Skeletal muscle satellite cell (primary cell): ENCODE measurements around the gene HAUS2.

Source experiments
- H3K27me3 ChIP-seq: 2 replicates; pipeline ENCODE4 v1.7.0; 2013; ENCODE audit warnings: low read length; ENCODE audit not compliant: control insufficient read depth, insufficient read depth
- H3K36me3 ChIP-seq: 2 replicates; pipeline ENCODE4 v1.7.0; 2013; ENCODE audit warnings: mild to moderate bottlenecking, control low read depth, low read length; ENCODE audit not compliant: insufficient read depth
- H3K4me1 ChIP-seq: 2 replicates; pipeline ENCODE4 v1.7.0; 2013; ENCODE audit warnings: low read length; ENCODE audit not compliant: control insufficient read depth, insufficient read depth
- H3K4me2 ChIP-seq: 2 replicates; pipeline ENCODE4 v1.7.0; 2013; ENCODE audit warnings: mild to moderate bottlenecking, low read length
- H3K4me3 ChIP-seq: 2 replicates; pipeline ENCODE4 v1.7.0; 2013; ENCODE audit warnings: low read length
- H3K9ac ChIP-seq: 2 replicates; pipeline ENCODE4 v1.7.0; 2013; ENCODE audit warnings: mild to moderate bottlenecking, low read depth, low read length, moderate library complexity
- H3K9me3 ChIP-seq: replicated peaks from 2 replicates; pipeline ENCODE4 v1.7.0; 2013; ENCODE audit warnings: mild to moderate bottlenecking, control low read depth, low read length

HAUS2 gene

GRCh38 chr15:42576776-42577175 lies 28.1 kb downstream of the HAUS2 start:
- no peaks in the 10 kb centered on the region for H3K9me3 ChIP-seq
- H3K27me3 ChIP-seq: peaks cover 5% of the 10 kb centered on the region
- peak overlapping the region; percentile 94 for H3K4me2 ChIP-seq
- H3K4me1 ChIP-seq: peaks cover 31% of the 10 kb centered on the region
- no peaks in the 10 kb centered on the region for H3K36me3 ChIP-seq
- no peak overlapping the region for H3K4me3 ChIP-seq
- H3K9ac ChIP-seq: no peak overlapping the region

DNA sequence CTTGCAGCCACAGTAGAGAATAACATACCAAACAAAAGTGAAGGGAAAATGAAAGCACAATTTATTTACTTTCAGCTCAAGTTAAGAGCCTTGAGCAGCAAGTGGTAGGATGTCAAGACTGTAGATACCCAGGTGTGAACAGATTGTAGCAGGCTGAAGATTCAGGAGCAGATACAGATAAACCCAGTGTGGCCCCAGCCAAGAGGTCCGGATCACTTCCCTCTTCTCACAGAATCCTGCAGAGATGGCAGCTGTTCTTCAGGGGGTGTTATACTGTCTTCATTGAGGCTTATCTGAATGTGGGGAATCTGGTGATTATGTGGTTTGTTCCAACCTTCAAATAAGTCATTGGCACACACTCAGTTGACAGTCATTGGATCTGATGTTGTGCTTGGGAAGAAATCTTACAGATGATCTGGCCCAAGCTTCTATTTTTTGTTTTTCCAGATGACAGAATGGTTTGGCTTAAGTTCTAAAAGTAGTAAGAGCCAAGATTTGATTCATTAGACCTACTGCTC lies 28.9 kb downstream of the HAUS2 start:
- Histone ChIP-seq H3K36me3 (no peaks in the 10 kb centered on the region), H3K4me2 (peak overlapping the region; percentile 75), H3K9ac (no peak overlapping the region), H3K4me3 (peak overlapping the region; percentile 49), H3K4me1 (peaks cover 35% of the 10 kb centered on the region), H3K9me3 (no peaks in the 10 kb centered on the region), H3K27me3 (peaks cover 5% of the 10 kb centered on the region)

DNA sequence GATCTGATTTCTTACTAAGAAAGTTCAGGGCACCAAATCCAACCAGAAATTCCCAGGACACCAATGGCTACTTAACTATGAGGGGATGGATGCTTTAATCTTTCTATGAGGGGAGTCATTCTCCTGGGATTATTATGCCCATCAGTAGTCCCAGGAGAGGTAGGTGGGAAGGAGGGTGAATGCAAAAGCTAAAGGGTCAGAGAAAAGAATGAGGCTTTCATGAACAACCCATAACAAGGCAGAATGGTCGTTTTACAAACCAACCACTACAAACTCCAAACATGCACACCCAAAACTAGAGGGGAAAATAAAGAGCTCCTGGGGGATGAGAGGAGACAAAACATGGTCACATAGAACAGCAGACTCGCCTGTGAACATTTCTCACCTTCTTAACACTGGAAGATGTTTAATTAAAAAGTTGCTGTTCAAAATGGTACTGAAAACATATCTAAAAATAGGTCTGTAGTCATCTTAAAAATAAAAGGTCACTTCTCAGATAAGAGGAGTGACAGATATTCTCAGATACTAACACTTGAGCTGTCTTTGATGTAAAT lies 30.4 kb downstream of the HAUS2 start:
- no peaks in the 10 kb centered on the region for H3K36me3 ChIP-seq
- H3K9me3 ChIP-seq: no peaks in the 10 kb centered on the region
- H3K27me3 ChIP-seq: peaks cover 5% of the 10 kb centered on the region
- no peak overlapping the region for H3K4me3 ChIP-seq
- peaks cover 35% of the 10 kb centered on the region for H3K4me1 ChIP-seq
- H3K9ac ChIP-seq: no peak overlapping the region
- no peak overlapping the region for H3K4me2 ChIP-seq

GRCh38 chr15:42581272-42581730 lies 32.7 kb downstream of the HAUS2 start:
- peaks cover 23% of the 10 kb centered on the region for H3K4me1 ChIP-seq
- H3K4me2 ChIP-seq: peak overlapping the region; percentile 90
- H3K4me3 ChIP-seq: peak overlapping the region; percentile 70
- peak overlapping the region; percentile 71 for H3K9ac ChIP-seq
- H3K36me3 ChIP-seq: no peaks in the 10 kb centered on the region
- H3K27me3 ChIP-seq: peaks cover 5% of the 10 kb centered on the region
- H3K9me3 ChIP-seq: no peaks in the 10 kb centered on the region

DNA sequence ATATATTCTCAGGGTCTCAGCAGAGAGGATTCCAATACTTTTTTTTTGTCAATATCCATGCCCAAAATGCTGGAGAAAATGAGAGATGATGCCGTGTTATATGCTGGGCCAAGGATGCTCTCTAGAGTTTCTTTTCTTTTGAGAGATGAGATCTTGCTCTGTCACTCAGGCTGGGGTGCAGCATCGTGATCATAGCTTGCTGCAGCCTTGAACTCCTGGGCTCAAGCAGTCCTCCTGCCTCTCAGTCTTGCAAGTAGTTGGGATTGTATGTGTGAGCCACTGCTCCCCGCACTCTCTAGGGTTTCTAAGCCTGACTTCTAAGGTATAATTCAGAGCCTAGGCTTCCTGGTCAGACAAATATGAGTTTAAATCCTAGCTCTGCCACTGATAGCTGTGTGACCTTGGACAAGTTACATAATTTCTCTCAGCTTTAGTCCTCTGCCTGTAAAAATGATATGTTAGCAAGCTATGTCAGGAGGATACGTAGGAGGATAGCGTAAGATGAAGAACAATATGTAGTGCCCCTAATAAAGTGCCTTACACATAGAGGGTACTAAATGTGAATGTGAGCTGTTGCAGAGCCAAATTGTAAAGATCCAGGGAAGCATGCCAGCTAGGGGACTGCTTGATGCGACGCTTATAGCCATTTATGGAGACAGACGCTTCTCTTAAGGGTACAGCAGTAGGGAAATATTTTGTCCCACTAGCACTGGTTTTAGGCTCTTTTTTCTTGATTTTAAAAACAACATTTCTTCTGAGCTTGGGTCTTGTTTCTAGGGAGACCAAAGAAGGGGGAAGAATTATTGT lies 34.1 kb downstream of the HAUS2 start:
- H3K36me3 ChIP-seq: no peaks in the 10 kb centered on the region
- peaks cover 12% of the 10 kb centered on the region for H3K4me1 ChIP-seq
- H3K9me3 ChIP-seq: no peaks in the 10 kb centered on the region
- H3K4me3 ChIP-seq: no peak overlapping the region
- no peak overlapping the region for H3K9ac ChIP-seq
- H3K27me3 ChIP-seq: peaks cover 5% of the 10 kb centered on the region
- H3K4me2 ChIP-seq: no peak overlapping the region

- H3K27me3 ChIP-seq: peaks cover 5% of the 10 kb centered on the region
- no peak overlapping the region for H3K4me2 ChIP-seq
Observed at GRCh38 chr15:42584031-42584765, 35.6 kb downstream of the HAUS2 start.

GRCh38 chr15:42590619-42591237 lies 42.1 kb downstream of the HAUS2 start:
- no peak overlapping the region for H3K4me3 ChIP-seq
- no peak overlapping the region for H3K9ac ChIP-seq
- no peaks in the 10 kb centered on the region for H3K36me3 ChIP-seq
- H3K9me3 ChIP-seq: no peaks in the 10 kb centered on the region
- no peaks in the 10 kb centered on the region for H3K27me3 ChIP-seq
- H3K4me2 ChIP-seq: no peak overlapping the region
- H3K4me1 ChIP-seq: peaks cover 4% of the 10 kb centered on the region

More at GRCh38 chr15:42584031-42584765, 35.6 kb downstream of the HAUS2 start:
- Histone ChIP-seq H3K9me3 (no peaks in the 10 kb centered on the region), H3K4me1 (peaks cover 6% of the 10 kb centered on the region), H3K4me3 (no peak overlapping the region), H3K36me3 (no peaks in the 10 kb centered on the region), H3K9ac (no peak overlapping the region)

DNA sequence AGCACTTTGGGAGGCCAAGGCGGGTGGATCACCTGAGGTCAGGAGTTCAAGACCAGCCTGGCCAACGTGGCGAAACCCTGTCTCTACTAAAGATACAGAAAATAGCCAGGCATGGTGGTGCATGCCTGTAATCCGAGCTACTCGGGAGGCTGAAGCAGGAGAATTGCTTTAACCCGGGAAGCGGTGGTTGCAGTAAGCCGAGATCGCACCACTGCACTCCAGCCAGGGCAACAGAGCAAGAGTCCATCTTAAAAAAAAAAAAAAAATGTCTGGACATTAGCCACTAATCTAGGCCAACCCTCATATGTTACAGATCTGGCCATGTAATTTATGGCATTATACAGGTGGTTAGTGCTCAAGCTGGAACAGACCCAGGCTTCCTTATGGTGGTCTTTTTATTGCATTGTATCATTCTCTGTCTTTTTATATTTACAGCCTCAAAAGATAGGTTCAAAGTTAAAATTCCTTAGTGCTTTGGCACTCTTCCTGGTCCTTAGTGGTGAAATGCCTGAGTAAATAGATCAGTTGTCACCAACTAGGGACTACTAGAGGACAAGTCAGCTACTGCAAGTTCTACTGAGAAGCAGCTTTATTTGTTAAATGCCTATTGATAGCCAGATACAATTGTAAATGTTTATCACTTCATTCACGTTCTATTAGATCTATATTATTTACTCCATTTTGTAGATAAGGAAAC lies 42.7 kb downstream of the HAUS2 start:
- Histone ChIP-seq H3K4me2 (no peak overlapping the region), H3K36me3 (no peaks in the 10 kb centered on the region), H3K9ac (no peak overlapping the region), H3K9me3 (no peaks in the 10 kb centered on the region), H3K27me3 (no peaks in the 10 kb centered on the region), H3K4me3 (no peak overlapping the region), H3K4me1 (peaks cover 4% of the 10 kb centered on the region)

- H3K36me3 ChIP-seq: no peaks in the 10 kb centered on the region
- H3K27me3 ChIP-seq: no peaks in the 10 kb centered on the region
- no peak overlapping the region for H3K4me2 ChIP-seq
- no peak overlapping the region for H3K4me3 ChIP-seq
- no peak overlapping the region for H3K9ac ChIP-seq
- peaks cover 4% of the 10 kb centered on the region for H3K4me1 ChIP-seq
- no peaks in the 10 kb centered on the region for H3K9me3 ChIP-seq
Observed at GRCh38 chr15:42592716-42593115, 44.1 kb downstream of the HAUS2 start.

- Histone ChIP-seq H3K27me3 (no peaks in the 10 kb centered on the region), H3K36me3 (no peaks in the 10 kb centered on the region), H3K4me2 (no peak overlapping the region), H3K9ac (no peak overlapping the region), H3K4me3 (no peak overlapping the region), H3K4me1 (peaks cover 4% of the 10 kb centered on the region), H3K9me3 (no peaks in the 10 kb centered on the region)
Observed at GRCh38 chr15:42593143-42593542, 44.5 kb downstream of the HAUS2 start.
